ENCODE data around the gene TPI1. TPM values are rescaled to one million over a fixed set of nuclear protein-coding genes. Genes with fewer than 3 reads are reported as not detected.

Gene TPI1
- polyA plus RNA-seq, 1 of the 3 experiments (the other 2 are of a cell fraction): 1,175 TPM

DNA sequence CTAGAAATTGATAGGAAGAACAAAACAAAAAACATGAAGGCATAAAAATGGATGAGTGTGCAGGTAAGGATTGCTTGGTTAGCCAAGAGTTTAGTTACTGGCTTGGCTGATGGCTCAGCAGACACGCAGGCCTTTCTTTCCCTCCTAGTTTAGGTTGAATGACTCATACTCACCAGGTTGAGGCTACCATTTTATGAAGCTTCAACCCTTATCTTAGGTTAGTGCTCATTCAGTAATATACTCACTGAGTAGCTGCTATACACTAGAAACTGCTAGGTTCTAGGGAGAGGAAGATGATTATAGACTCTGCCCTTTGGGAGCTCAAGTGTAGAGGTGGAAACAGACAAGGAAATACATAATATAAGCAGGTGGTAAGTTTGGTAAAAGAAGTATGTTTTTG is 33.1 kb upstream of the TPI1 start:
- WGBS (ENCODE audit: low lambda C conversion rate): 100% methylated on average over 1 of the region's 1 CpG

DNA sequence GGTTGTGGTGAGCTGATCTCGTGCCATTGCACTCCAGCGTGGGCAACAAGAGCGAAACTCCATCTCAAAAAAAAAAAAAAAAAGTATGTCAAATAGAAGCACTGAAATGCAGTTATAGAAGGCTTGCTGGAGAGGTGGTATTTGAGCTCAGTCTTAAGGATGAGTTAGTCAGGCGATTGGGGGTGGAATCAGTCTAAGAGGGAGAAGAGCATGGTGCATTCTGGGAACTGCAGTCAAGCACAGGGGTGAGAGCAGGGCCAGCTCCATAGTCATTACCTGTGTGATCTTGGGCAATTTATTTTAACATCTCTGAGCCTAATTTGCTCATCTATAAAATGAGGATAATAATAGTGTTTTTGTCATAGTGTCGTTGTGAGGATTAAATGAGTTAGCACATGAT is 32.5 kb upstream of the TPI1 start:
- no peak for DNase-seq
- CTCF ChIA-PET: interaction anchor here (0.9 to 14.1 kb wide), 11 partner anchors 11 to 267 kb away, joined by 3 to 225 read pairs (median 6); partner anchors contain the start of genes CDCA3, GNB3, GPR162 and MLF2

More for the DNA sequence above, 33.1 kb upstream of the TPI1 start:
- ChIA-PET POLR2A (interaction anchor here (0.9 kb wide), 1 partner anchor 81 kb away, joined by 3 read pairs; the partner anchor contains the start of gene MLF2), CTCF (interaction anchor here (0.9 to 14.1 kb wide), 9 partner anchors 10 to 266 kb away, joined by 3 to 225 read pairs (median 6); partner anchors contain the start of genes CDCA3, GNB3, GPR162 and MLF2)
- TF ChIP-seq RCOR1 (IDR thresholded peaks at IDR 0.05; ENCODE audit: low read length) (no peak), EP300 (IDR thresholded peaks at IDR 0.05; ENCODE audit: borderline replicate concordance in 1 of 2, low read depth in 1 of 2, low read length in 1 of 2) (no peak), POLR2AphosphoS5 (IDR thresholded peaks at IDR 0.05; ENCODE audit: low read depth, low read length) (no peak), GABPA (IDR thresholded peaks at IDR 0.05; ENCODE audit: low read depth) (no peak), YY1 (IDR thresholded peaks at IDR 0.05; ENCODE audit: low read depth) (no peak), MEF2A (IDR thresholded peaks at IDR 0.05; ENCODE audit: borderline replicate concordance, low read depth) (no peak), JUND (IDR thresholded peaks at IDR 0.05) (no peak)
- TF ChIP-seq, protein P1, sequence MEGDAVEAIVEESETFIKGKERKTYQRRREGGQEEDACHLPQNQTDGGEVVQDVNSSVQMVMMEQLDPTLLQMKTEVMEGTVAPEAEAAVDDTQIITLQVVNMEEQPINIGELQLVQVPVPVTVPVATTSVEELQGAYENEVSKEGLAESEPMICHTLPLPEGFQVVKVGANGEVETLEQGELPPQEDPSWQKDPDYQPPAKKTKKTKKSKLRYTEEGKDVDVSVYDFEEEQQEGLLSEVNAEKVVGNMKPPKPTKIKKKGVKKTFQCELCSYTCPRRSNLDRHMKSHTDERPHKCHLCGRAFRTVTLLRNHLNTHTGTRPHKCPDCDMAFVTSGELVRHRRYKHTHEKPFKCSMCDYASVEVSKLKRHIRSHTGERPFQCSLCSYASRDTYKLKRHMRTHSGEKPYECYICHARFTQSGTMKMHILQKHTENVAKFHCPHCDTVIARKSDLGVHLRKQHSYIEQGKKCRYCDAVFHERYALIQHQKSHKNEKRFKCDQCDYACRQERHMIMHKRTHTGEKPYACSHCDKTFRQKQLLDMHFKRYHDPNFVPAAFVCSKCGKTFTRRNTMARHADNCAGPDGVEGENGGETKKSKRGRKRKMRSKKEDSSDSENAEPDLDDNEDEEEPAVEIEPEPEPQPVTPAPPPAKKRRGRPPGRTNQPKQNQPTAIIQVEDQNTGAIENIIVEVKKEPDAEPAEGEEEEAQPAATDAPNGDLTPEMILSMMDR (IDR thresholded peaks at IDR 0.05): no peak
- H3K36me3 ChIP-seq (replicated peaks in 1 of 2; ENCODE audit: control insufficient read depth in 1 of 2, insufficient read depth in 2 of 2, low read length in 1 of 2): peaks cover 40 to 68% of the 10 kb centered on the region in 2 experiments
- no peak overlapping the region for H3K27ac ChIP-seq (ENCODE audit: low read depth in 2 of 2, low read length in 1 of 2)
- H3K4me2 ChIP-seq: no peak overlapping the region
- no peaks in the 10 kb centered on the region for H3F3A ChIP-seq (replicated peaks; ENCODE audit: insufficient read depth)
- H4K20me1 ChIP-seq (ENCODE audit: insufficient read depth): 0 out of 2 replicates have a peak, but pooled peaks cover 11% of the 10 kb centered on the region
- no peaks in the 10 kb centered on the region for H3K27me3 ChIP-seq (ENCODE audit: insufficient read depth)
- no peak overlapping the region for H3K9ac ChIP-seq
- H3K4me1 ChIP-seq (ENCODE audit: control insufficient read depth in 1 of 2, insufficient read depth in 2 of 2, low read depth in 1 of 2, low read length in 1 of 2): peaks cover 0 to 11% of the 10 kb centered on the region in 2 experiments; a peak in 1 of 4 replicates
- H3K4me3 ChIP-seq (ENCODE audit: low read depth in 2 of 2, low read length in 1 of 2): no peak overlapping the region
- H3K9me2 ChIP-seq: no peaks in the 10 kb centered on the region
- H3K9me3 ChIP-seq: no peaks in the 10 kb centered on the region
- no peak overlapping the region for H2AFZ ChIP-seq (ENCODE audit: low read depth)
- DNase-seq: no peak
- peaks cover 17% of the 10 kb centered on the region for H3K79me2 ChIP-seq (ENCODE audit: insufficient read depth)

More for the DNA sequence above, 32.5 kb upstream of the TPI1 start:
- Histone ChIP-seq H3F3A (replicated peaks; ENCODE audit: insufficient read depth) (no peaks in the 10 kb centered on the region), H3K9me3 (no peaks in the 10 kb centered on the region), H4K20me1 (ENCODE audit: insufficient read depth) (0 out of 2 replicates have a peak, but pooled peaks cover 11% of the 10 kb centered on the region), H2AFZ (ENCODE audit: low read depth) (no peak overlapping the region), H3K27me3 (ENCODE audit: insufficient read depth) (no peaks in the 10 kb centered on the region), H3K9me2 (no peaks in the 10 kb centered on the region), H3K4me3 (ENCODE audit: low read depth in 2 of 2, low read length in 1 of 2) (no peak overlapping the region), H3K9ac (no peak overlapping the region), H3K27ac (ENCODE audit: low read depth in 2 of 2, low read length in 1 of 2) (no peak overlapping the region), H3K4me1 (ENCODE audit: control insufficient read depth in 1 of 2, insufficient read depth in 2 of 2, low read depth in 1 of 2, low read length in 1 of 2) (peaks cover 0 to 7% of the 10 kb centered on the region in 2 experiments; a peak in 1 of 4 replicates), H3K79me2 (ENCODE audit: insufficient read depth) (peaks cover 12% of the 10 kb centered on the region), H3K4me2 (no peak overlapping the region), H3K36me3 (replicated peaks in 1 of 2; ENCODE audit: control insufficient read depth in 1 of 2, insufficient read depth in 2 of 2, low read length in 1 of 2) (peaks cover 40 to 74% of the 10 kb centered on the region in 2 experiments)
- POLR2A ChIA-PET: interaction anchor here (0.6 to 1.4 kb wide), 3 partner anchors 18 to 646 kb away, joined by 3 read pairs; partner anchors contain the start of gene MLF2
- TF ChIP-seq CHD2 (IDR thresholded peaks at IDR 0.05; ENCODE audit: low read length, partially characterized antibody) (no peak), ELF1 (IDR thresholded peaks at IDR 0.05) (no peak), RCOR1 (IDR thresholded peaks at IDR 0.05; ENCODE audit: low read length) (no peak), MEF2A (IDR thresholded peaks at IDR 0.05; ENCODE audit: borderline replicate concordance, low read depth) (no peak), JUND (IDR thresholded peaks at IDR 0.05) (no peak), RAD21 (IDR thresholded peaks at IDR 0.05; ENCODE audit: low read length) (no peak)
- TF ChIP-seq, protein P2, sequence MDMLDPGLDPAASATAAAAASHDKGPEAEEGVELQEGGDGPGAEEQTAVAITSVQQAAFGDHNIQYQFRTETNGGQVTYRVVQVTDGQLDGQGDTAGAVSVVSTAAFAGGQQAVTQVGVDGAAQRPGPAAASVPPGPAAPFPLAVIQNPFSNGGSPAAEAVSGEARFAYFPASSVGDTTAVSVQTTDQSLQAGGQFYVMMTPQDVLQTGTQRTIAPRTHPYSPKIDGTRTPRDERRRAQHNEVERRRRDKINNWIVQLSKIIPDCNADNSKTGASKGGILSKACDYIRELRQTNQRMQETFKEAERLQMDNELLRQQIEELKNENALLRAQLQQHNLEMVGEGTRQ (IDR thresholded peaks at IDR 0.05; ENCODE audit: borderline replicate concordance, low read depth, low read length): no peak
- 89% methylated on average over 5 of the region's 5 CpGs for WGBS (ENCODE audit: low lambda C conversion rate)

All from SK-N-SH (cell line).